ENCODE results near the gene FIZ1. TPM values are rescaled to one million over a fixed set of nuclear protein-coding genes. Genes with fewer than 3 reads are reported as not detected.
"Not testable (repeated sequence)": the region's sequence is repeated elsewhere in the genome, so short reads cannot be mapped to it uniquely, and the experiment has no call there.

FIZ1 gene
- polyA plus RNA-seq, 4 donors = 19.0 to 24.4 (median 19.7) TPM

GRCh38 chr19:55579766-55580621 is 19.3 kb downstream of the FIZ1 start:
- DNase-seq (ENCODE audit: low read depth in 4 of 4, low spot score in 3 of 4) = no peak

GRCh38 chr19:55578761-55579747 is 20.3 kb downstream of the FIZ1 start:
- DNase-seq (ENCODE audit: low read depth in 4 of 4, low spot score in 3 of 4) = no peak

- no peak for DNase-seq (ENCODE audit: low read depth in 4 of 4, low spot score in 3 of 4)
Observed at GRCh38 chr19:55578031-55578760, 21.1 kb downstream of the FIZ1 start.

GRCh38 chr19:55576746-55577145 is 22.6 kb downstream of the FIZ1 start:
- DNase-seq (ENCODE audit: low read depth in 4 of 4, low spot score in 3 of 4) = no peak

- not testable (repeated sequence) for DNase-seq (ENCODE audit: low read depth in 4 of 4, low spot score in 3 of 4)
Observed at GRCh38 chr19:55573929-55574328, 25.4 kb downstream of the FIZ1 start.

- not testable (repeated sequence) for DNase-seq (ENCODE audit: low read depth in 4 of 4, low spot score in 3 of 4)
Observed at GRCh38 chr19:55569477-55569876, 29.8 kb downstream of the FIZ1 start.

- no peak for DNase-seq (ENCODE audit: low read depth in 4 of 4, low spot score in 3 of 4)
Observed at GRCh38 chr19:55567708-55568328, 31.5 kb downstream of the FIZ1 start.

GRCh38 chr19:55566823-55567222 is 32.5 kb downstream of the FIZ1 start:
- DNase-seq (ENCODE audit: low read depth in 4 of 4, low spot score in 3 of 4) = no peak

GRCh38 chr19:55563261-55563690 is 36.0 kb downstream of the FIZ1 start:
- DNase-seq (ENCODE audit: low read depth in 4 of 4, low spot score in 3 of 4) = no peak

GRCh38 chr19:55559684-55560083 is 39.6 kb downstream of the FIZ1 start:
- no peak for DNase-seq (ENCODE audit: low read depth in 4 of 4, low spot score in 3 of 4)

- DNase-seq (ENCODE audit: low read depth in 4 of 4, low spot score in 3 of 4) = no peak
Observed at GRCh38 chr19:55554741-55555152, 44.6 kb downstream of the FIZ1 start.

GRCh38 chr19:55554302-55554701 is 45.0 kb downstream of the FIZ1 start:
- DNase-seq (ENCODE audit: low read depth in 4 of 4, low spot score in 3 of 4) = no peak

- no peak for DNase-seq (ENCODE audit: low read depth in 4 of 4, low spot score in 3 of 4)
Observed at GRCh38 chr19:55553217-55554182, 45.8 kb downstream of the FIZ1 start.

GRCh38 chr19:55552620-55553019 is 46.7 kb downstream of the FIZ1 start:
- DNase-seq (ENCODE audit: low read depth in 4 of 4, low spot score in 3 of 4) = no peak

- no peak for DNase-seq (ENCODE audit: low read depth in 4 of 4, low spot score in 3 of 4)
Observed at GRCh38 chr19:55552206-55552605, 47.1 kb downstream of the FIZ1 start.

- no peak for DNase-seq (ENCODE audit: low read depth in 4 of 4, low spot score in 3 of 4)
Observed at GRCh38 chr19:55550321-55550650, 49.0 kb downstream of the FIZ1 start.

- DNase-seq (ENCODE audit: low read depth in 4 of 4, low spot score in 3 of 4) = peak; percentile 46 to 78 (median 59)
Observed at GRCh38 chr19:55549500-55550320, 49.6 kb downstream of the FIZ1 start.

Measured in left renal pelvis (tissue), 4 donors.